Calu3 (cell line): ENCODE measurements around the gene GNLY. TPM values are rescaled to one million over a fixed set of nuclear protein-coding genes. Genes with fewer than 3 reads are reported as not detected.
"Not testable (repeated sequence)": the region's sequence is repeated elsewhere in the genome, so short reads cannot be mapped to it uniquely, and the experiment has no call there.

Source experiments
- BruUV-seq: library from RNA; stranded (reverse); fragments of 400-500 nt; replicated peaks from 2 replicates; lab custom pipeline; 2021; lab: Mats Ljungman, UMichigan
- CTCF ChIA-PET: fragments of 300-600 bp; sonication (Branson Sonifier 250); formaldehyde crosslinking; loops from one replicate; lab custom pipeline; 2022; ENCODE audit warnings: antibody characterized with exemption; lab: Charles Lee
- DNase-seq: peaks from one replicate; pipeline ENCODE4 v3.0.0; 2022
- H3K27ac Mint-ChIP-seq: one replicate; pipeline ENCODE4 v1.8.0; 2022; ENCODE audit warnings: mixed read lengths; ENCODE audit not compliant: unreplicated experiment
- H3K27me3 Mint-ChIP-seq: one replicate; pipeline ENCODE4 v1.8.0; 2022; ENCODE audit warnings: mixed read lengths; ENCODE audit not compliant: unreplicated experiment
- H3K36me3 Mint-ChIP-seq: one replicate; pipeline ENCODE4 v1.8.0; 2022; ENCODE audit warnings: mild to moderate bottlenecking, moderate library complexity, mixed read lengths; ENCODE audit not compliant: insufficient read depth, unreplicated experiment
- H3K4me1 Mint-ChIP-seq: one replicate; pipeline ENCODE4 v1.8.0; 2022; ENCODE audit warnings: mild to moderate bottlenecking, low read depth, mixed read lengths; ENCODE audit not compliant: unreplicated experiment
- H3K4me3 Mint-ChIP-seq: one replicate; pipeline ENCODE4 v1.8.0; 2022; ENCODE audit warnings: mild to moderate bottlenecking, low read depth, moderate library complexity, mixed read lengths; ENCODE audit not compliant: unreplicated experiment
- H3K9me3 Mint-ChIP-seq: one replicate; pipeline ENCODE4 v1.8.0; 2022; ENCODE audit warnings: low read depth, mixed read lengths; ENCODE audit not compliant: unreplicated experiment
- intact Hi-C: fragments of 100-400 bp; cut with micrococcal nuclease; formaldehyde crosslinking; loops from one replicate; pipeline ENCODE4 v1.10.0; 2022; ENCODE audit not compliant: unreplicated experiment
- total RNA-seq: library from RNA; stranded (reverse); gene quantifications from 2 replicates; pipeline ENCODE4 v1.2.3, GENCODE V29; 2022
- TF ChIP-seq, protein P1 (sequence below): fragments of 200-600 bp; IDR thresholded peaks from one replicate; pipeline ENCODE4 v1.8.0; 2022; ENCODE audit warnings: antibody characterized with exemption; ENCODE audit not compliant: unreplicated experiment

GNLY gene
- total RNA-seq, 1 experiment from 2014 or later, result not detected

DNA sequence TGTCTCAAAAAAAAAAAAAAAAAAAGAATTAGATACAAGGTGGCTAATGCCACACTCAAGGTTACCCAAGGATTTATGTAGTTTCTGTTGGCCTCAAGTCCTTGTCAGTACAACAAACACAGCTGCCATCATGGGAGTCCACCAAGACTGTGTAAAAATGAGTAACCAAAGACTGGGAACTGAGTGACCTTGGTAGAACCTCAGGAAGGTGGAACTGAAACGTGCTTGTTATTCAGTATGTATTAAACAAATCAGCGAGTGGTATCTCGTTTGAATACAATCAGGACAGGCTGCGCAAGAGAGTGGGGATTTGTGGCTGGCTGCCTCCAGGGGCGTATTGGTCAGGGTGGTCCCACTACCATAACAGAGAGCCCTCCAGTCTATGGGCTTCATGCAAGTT, 24.6 kb upstream of the GNLY start:
- H3K4me1 Mint-ChIP-seq, result peaks cover 8% of the 10 kb centered on the region

DNA sequence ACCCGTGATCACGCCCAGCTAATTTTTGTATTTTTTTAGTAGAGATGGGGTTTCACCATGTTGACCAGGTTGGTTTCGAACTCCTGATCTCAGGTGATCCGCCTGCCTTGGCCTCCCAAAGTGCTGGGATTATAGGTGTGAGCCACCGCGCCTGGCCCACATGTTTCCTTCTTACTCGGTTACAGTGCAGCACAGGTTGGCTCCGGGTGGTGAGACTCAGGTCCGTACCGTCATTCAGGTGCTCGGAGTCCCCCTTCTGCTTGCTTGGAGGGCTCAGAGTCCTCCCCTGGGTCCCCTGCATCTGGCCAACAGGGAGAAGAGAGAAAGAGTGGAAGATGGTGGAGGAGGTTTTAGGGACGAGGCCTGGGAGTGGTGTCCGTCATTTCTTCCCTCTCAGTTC, 23.7 kb upstream of the GNLY start:
- intact Hi-C loops, H3K4me3 Mint-ChIP-seq, BruUV-seq, H3K4me1 Mint-ChIP-seq, DNase-seq, CTCF ChIA-PET, H3K36me3 Mint-ChIP-seq, H3K9me3 Mint-ChIP-seq, H3K27ac Mint-ChIP-seq: not testable (repeated sequence)
- peaks cover 62% of the 10 kb centered on the region for H3K27me3 Mint-ChIP-seq

More for the DNA sequence above, 24.6 kb upstream of the GNLY start:
- CTCF ChIA-PET, result no interaction called here
- intact Hi-C loops, result no loop called here
- no TSS peak for BruUV-seq
- TF ChIP-seq, protein P1, sequence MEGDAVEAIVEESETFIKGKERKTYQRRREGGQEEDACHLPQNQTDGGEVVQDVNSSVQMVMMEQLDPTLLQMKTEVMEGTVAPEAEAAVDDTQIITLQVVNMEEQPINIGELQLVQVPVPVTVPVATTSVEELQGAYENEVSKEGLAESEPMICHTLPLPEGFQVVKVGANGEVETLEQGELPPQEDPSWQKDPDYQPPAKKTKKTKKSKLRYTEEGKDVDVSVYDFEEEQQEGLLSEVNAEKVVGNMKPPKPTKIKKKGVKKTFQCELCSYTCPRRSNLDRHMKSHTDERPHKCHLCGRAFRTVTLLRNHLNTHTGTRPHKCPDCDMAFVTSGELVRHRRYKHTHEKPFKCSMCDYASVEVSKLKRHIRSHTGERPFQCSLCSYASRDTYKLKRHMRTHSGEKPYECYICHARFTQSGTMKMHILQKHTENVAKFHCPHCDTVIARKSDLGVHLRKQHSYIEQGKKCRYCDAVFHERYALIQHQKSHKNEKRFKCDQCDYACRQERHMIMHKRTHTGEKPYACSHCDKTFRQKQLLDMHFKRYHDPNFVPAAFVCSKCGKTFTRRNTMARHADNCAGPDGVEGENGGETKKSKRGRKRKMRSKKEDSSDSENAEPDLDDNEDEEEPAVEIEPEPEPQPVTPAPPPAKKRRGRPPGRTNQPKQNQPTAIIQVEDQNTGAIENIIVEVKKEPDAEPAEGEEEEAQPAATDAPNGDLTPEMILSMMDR, result no peak
- DNase-seq, result no peak
- Mint-ChIP-seq H3K36me3 (no peaks in the 10 kb centered on the region), H3K27me3 (peaks cover 53% of the 10 kb centered on the region), H3K9me3 (no peaks in the 10 kb centered on the region), H3K27ac (no peak overlapping the region), H3K4me3 (no peak overlapping the region)

DNA sequence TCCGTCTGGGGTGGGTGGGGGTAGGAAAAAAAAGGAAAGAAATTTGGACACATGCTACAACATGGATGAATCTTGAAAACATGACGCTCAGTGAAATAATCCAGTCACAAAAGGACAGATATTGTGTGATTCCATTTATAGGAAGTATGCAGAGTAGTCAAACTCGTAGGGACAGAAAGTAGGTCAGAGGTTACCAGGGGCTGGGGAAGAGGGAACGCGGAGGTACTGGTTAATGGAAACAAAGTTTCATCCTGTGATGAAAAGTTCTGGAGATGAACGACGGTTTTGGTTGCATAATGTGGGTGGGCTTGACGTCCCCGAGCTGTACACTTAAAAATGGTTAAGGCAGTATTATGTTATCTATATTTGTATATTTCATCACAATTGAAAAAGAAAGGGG, 21.7 kb upstream of the GNLY start:
- no peaks in the 10 kb centered on the region for H3K9me3 Mint-ChIP-seq
- intact Hi-C loops, result no loop called here
- DNase-seq, result no peak
- TF ChIP-seq, protein P1, result no peak
- H3K4me3 Mint-ChIP-seq, result no peak overlapping the region
- H3K27ac Mint-ChIP-seq, result no peak overlapping the region
- H3K36me3 Mint-ChIP-seq, result no peaks in the 10 kb centered on the region
- peaks cover 55% of the 10 kb centered on the region for H3K27me3 Mint-ChIP-seq
- BruUV-seq, result no TSS peak
- peaks cover 8% of the 10 kb centered on the region for H3K4me1 Mint-ChIP-seq
- CTCF ChIA-PET, result no interaction called here

DNA sequence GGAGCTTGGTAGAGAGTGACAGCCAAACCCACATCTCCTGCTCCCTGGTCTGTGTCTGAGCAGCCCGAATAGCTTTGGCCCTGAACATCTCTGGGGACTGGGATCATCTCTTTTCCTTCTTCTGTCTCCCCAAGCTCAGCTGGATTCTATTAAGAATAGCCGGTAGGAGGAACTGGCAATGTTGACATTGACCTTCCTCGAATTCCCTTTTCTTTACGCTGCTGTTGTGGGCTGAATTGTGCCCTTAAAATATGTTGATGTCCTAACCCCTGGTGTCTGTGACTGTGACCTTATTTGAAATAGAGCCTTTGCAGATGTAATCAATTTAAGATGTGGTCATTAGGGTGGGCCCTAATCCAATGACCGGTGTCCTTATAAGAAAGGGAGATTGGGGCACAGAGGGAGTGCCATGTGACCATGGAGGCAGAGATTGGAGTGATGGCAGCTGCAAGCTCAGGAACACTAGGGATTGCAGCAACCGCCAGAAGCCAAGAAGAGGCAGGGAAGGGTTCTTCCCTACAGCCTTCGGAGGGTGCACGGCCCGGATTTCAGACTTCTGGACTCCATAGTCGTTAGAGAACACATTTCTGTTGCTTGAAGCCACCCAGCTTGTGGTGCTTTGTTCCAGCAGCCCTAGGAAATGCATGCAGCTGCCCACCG, 20.3 kb upstream of the GNLY start:
- no peaks in the 10 kb centered on the region for H3K36me3 Mint-ChIP-seq
- DNase-seq, result no peak
- no TSS peak for BruUV-seq
- intact Hi-C loops, result no loop called here
- no peaks in the 10 kb centered on the region for H3K9me3 Mint-ChIP-seq
- H3K4me1 Mint-ChIP-seq, result peaks cover 8% of the 10 kb centered on the region
- no peak overlapping the region for H3K4me3 Mint-ChIP-seq
- CTCF ChIA-PET, result interaction anchor here (0.6 kb wide), 1 partner anchor 349 kb away, joined by 3 read pairs; no protein-coding TSS in a partner anchor
- peaks cover 49% of the 10 kb centered on the region for H3K27me3 Mint-ChIP-seq
- no peak overlapping the region for H3K27ac Mint-ChIP-seq
- TF ChIP-seq, protein P1, result no peak

DNA sequence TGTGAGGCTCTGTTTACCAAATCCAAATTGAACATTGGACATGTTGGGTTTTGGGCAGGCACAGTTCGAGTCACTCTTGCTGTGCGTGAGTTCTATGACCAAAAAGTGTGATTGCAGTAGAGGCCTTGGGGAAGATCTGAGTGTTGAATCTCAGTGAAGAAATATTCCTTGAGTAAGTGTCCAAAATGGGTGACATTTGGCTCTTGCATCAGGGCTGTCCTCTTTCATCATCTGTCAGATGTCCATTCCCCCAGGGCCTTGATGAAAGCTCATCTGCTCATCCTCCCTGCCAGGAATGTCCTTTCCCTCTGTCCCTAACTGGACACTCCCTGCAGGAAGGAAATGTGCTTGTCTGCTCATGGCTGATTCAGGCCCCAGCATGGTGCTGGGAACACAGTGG, 19.7 kb upstream of the GNLY start:
- H3K27ac Mint-ChIP-seq, result no peak overlapping the region
- H3K27me3 Mint-ChIP-seq, result peaks cover 49% of the 10 kb centered on the region
- no peak for DNase-seq
- H3K4me1 Mint-ChIP-seq, result peaks cover 8% of the 10 kb centered on the region
- intact Hi-C loops, result no loop called here
- CTCF ChIA-PET, result no interaction called here
- no peak overlapping the region for H3K4me3 Mint-ChIP-seq
- BruUV-seq, result no TSS peak
- H3K36me3 Mint-ChIP-seq, result no peaks in the 10 kb centered on the region
- TF ChIP-seq, protein P1, result no peak
- H3K9me3 Mint-ChIP-seq, result no peaks in the 10 kb centered on the region
